ENCODE results near the gene ABLIM2. TPM values are rescaled to one million over a fixed set of nuclear protein-coding genes. Genes with fewer than 3 reads are reported as not detected.

ABLIM2 gene
- total and polyA plus RNA-seq, 7 experiments from 2014 or later: 0.22 to 5.8 (median 3.1) TPM

- intact Hi-C loops (cut with micrococcal nuclease): loop anchor here (1.0 to 5.0 kb wide), 6 partner anchors 21 to 1292 kb away; partner anchors contain the start of genes ABLIM2 (in 2 of the 2), ACOX3 (in 2 of the 2), TRMT44 (in 2 of the 2) and TBC1D14 (in 1 of the 2)
- ChIA-PET POLR2A (interaction anchor here (0.6 to 1.8 kb wide), 5 partner anchors 22 to 230 kb away, joined by 3 to 11 read pairs (median 3); partner anchors contain the start of gene ABLIM2), CTCF (interaction anchor here (0.8 to 1.8 kb wide), 2 partner anchors 23 to 40 kb away, joined by 4 to 5 read pairs; no protein-coding TSS in a partner anchor)
- peak overlapping the region; percentile 89 to 98 (median 96) for H3K4me3 Mint-ChIP-seq
- DNase-seq: peak in 6 of 9 donors; percentile 25 to 66 (median 36)
- Histone ChIP-seq H3K4me1 (ENCODE audit: control insufficient read depth in 2 of 2, insufficient read depth in 2 of 2, low read length in 2 of 2) (peaks cover 22 to 27% of the 10 kb centered on the region in 2 donors), H3K4me3 (ENCODE audit: low read length) (peak overlapping the region; percentile 91), H3K27me3 (ENCODE audit: control insufficient read depth in 2 of 2, insufficient read depth in 2 of 2, low read length in 2 of 2) (no peaks in the 10 kb centered on the region), H3K27ac (ENCODE audit: low read depth, low read length) (peak overlapping the region; percentile 84), H3K36me3 (ENCODE audit: control insufficient read depth in 2 of 3, insufficient read depth in 3 of 3, low read length in 3 of 3) (peaks cover 0 to 13% (median 0%) of the 10 kb centered on the region in 3 experiments), H3K9me3 (ENCODE audit: control insufficient read depth in 2 of 3, low read length in 3 of 3) (no peaks in the 10 kb centered on the region)
- H3K27me3 Mint-ChIP-seq: peaks cover 0 to 3% (median 0%) of the 10 kb centered on the region in 5 donors
- no peaks in the 10 kb centered on the region for H3K9me3 Mint-ChIP-seq
- ATAC-seq: peak; percentile 30
- no peaks in the 10 kb centered on the region for H3K36me3 Mint-ChIP-seq
- peaks cover 29 to 50% (median 43%) of the 10 kb centered on the region in 7 donors for H3K4me1 Mint-ChIP-seq
- peak overlapping the region; percentile 90 to 99 (median 96) for H3K27ac Mint-ChIP-seq
These were observed 41.1 kb upstream of the ABLIM2 start for GRCh38 chr4:8199594-8200301.

- no peaks in the 10 kb centered on the region for H3K9me3 Mint-ChIP-seq
- H3K4me3 ChIP-seq (ENCODE audit: low read length): peak within 1 kb of the TSS; percentile 91
- peaks cover 0 to 6% (median 0%) of the 10 kb centered on the region in 3 experiments for H3K36me3 ChIP-seq (ENCODE audit: control insufficient read depth in 2 of 3, insufficient read depth in 3 of 3, low read length in 3 of 3)
- peaks cover 0 to 3% (median 0%) of the 10 kb centered on the region in 5 donors for H3K27me3 Mint-ChIP-seq
- no peaks in the 10 kb centered on the region for H3K9me3 ChIP-seq (ENCODE audit: control insufficient read depth in 2 of 3, low read length in 3 of 3)
- ChIA-PET POLR2A (interaction anchor here (0.6 to 1.8 kb wide), 7 partner anchors 8 to 229 kb away, joined by 3 to 11 read pairs (median 4); partner anchors contain the start of gene ABLIM2), CTCF (interaction anchor here (0.8 to 1.8 kb wide), 2 partner anchors 22 to 40 kb away, joined by 4 to 5 read pairs; no protein-coding TSS in a partner anchor)
- peaks cover 29 to 43% (median 42%) of the 10 kb centered on the region in 7 donors for H3K4me1 Mint-ChIP-seq
- H3K27me3 ChIP-seq (ENCODE audit: control insufficient read depth in 2 of 2, insufficient read depth in 2 of 2, low read length in 2 of 2): no peaks in the 10 kb centered on the region
- peak within 1 kb of the TSS; percentile 89 to 98 (median 96) for H3K4me3 Mint-ChIP-seq
- intact Hi-C loops (cut with micrococcal nuclease): loop anchor here (1.0 to 5.0 kb wide), 5 partner anchors 22 to 1292 kb away; partner anchors contain the start of genes ABLIM2 (in 1 of the 2), ACOX3 (in 1 of the 2), TBC1D14 (in 1 of the 2) and TRMT44 (in 1 of the 2)
- peak within 1 kb of the TSS; percentile 84 for H3K27ac ChIP-seq (ENCODE audit: low read depth, low read length)
- H3K36me3 Mint-ChIP-seq: no peaks in the 10 kb centered on the region
- ATAC-seq (peak; percentile 84), DNase-seq (peak; percentile 39 to 78 (median 57))
- peak within 1 kb of the TSS; percentile 90 to 99 (median 96) for H3K27ac Mint-ChIP-seq
- H3K4me1 ChIP-seq (ENCODE audit: control insufficient read depth in 2 of 2, insufficient read depth in 2 of 2, low read length in 2 of 2): peaks cover 22 to 27% of the 10 kb centered on the region in 2 donors
These were observed 40.4 kb upstream of the ABLIM2 start, which contains the start of gene SH3TC1 for GRCh38 chr4:8198906-8199593. TSS of gene SH3TC1 (plus strand) at chr4:8199290. CDS start at chr4:8205195, 5,905 bp downstream.

GRCh38 chr4:8198206-8198905 is 39.7 kb upstream of the ABLIM2 start:
- Histone ChIP-seq H3K4me1 (ENCODE audit: control insufficient read depth in 2 of 2, insufficient read depth in 2 of 2, low read length in 2 of 2) (peaks cover 22 to 27% of the 10 kb centered on the region in 2 donors), H3K9me3 (ENCODE audit: control insufficient read depth in 2 of 3, low read length in 3 of 3) (no peaks in the 10 kb centered on the region), H3K4me3 (ENCODE audit: low read length) (peak overlapping the region; percentile 91), H3K36me3 (ENCODE audit: control insufficient read depth in 2 of 3, insufficient read depth in 3 of 3, low read length in 3 of 3) (peaks cover 0 to 5% (median 0%) of the 10 kb centered on the region in 3 experiments), H3K27me3 (ENCODE audit: control insufficient read depth in 2 of 2, insufficient read depth in 2 of 2, low read length in 2 of 2) (no peaks in the 10 kb centered on the region), H3K27ac (ENCODE audit: low read depth, low read length) (peak overlapping the region; percentile 84)
- ChIA-PET POLR2A (interaction anchor here (1.0 to 1.8 kb wide), 5 partner anchors 9 to 41 kb away, joined by 3 to 11 read pairs (median 4); partner anchors contain the start of gene ABLIM2), CTCF (interaction anchor here (0.7 to 1.8 kb wide), 3 partner anchors 10 to 39 kb away, joined by 3 to 5 read pairs (median 4); no protein-coding TSS in a partner anchor)
- Mint-ChIP-seq H3K27ac (peak overlapping the region; percentile 85 to 99 (median 94)), H3K4me3 (peak overlapping the region; percentile 89 to 98 (median 96)), H3K9me3 (no peaks in the 10 kb centered on the region), H3K4me1 (peaks cover 33 to 45% (median 42%) of the 10 kb centered on the region in 7 donors), H3K27me3 (peaks cover 0 to 3% (median 0%) of the 10 kb centered on the region in 5 donors), H3K36me3 (no peaks in the 10 kb centered on the region)
- no peak for ATAC-seq
- intact Hi-C loops (cut with micrococcal nuclease): loop anchor here (2.0 to 5.0 kb wide), 2 partner anchors 22 to 1291 kb away; partner anchors contain the start of gene TBC1D14 (in 1 of the 2)
- peak in 1 of 9 donors; percentile 20 for DNase-seq

- no peak overlapping the region for H3K4me3 ChIP-seq (ENCODE audit: low read length)
- no peak for DNase-seq
- Mint-ChIP-seq H3K9me3 (no peaks in the 10 kb centered on the region), H3K4me1 (peaks cover 34 to 53% (median 42%) of the 10 kb centered on the region in 7 donors), H3K36me3 (no peaks in the 10 kb centered on the region), H3K27me3 (peaks cover 0 to 3% (median 0%) of the 10 kb centered on the region in 5 donors), H3K27ac (peak overlapping the region in 4 of 9 donors; percentile 9 to 59 (median 40)), H3K4me3 (peak overlapping the region in 4 of 10 donors; percentile 10 to 94 (median 56))
- H3K27me3 ChIP-seq (ENCODE audit: control insufficient read depth in 2 of 2, insufficient read depth in 2 of 2, low read length in 2 of 2): no peaks in the 10 kb centered on the region
- peaks cover 0 to 5% (median 0%) of the 10 kb centered on the region in 3 experiments for H3K36me3 ChIP-seq (ENCODE audit: control insufficient read depth in 2 of 3, insufficient read depth in 3 of 3, low read length in 3 of 3)
- no peak overlapping the region for H3K27ac ChIP-seq (ENCODE audit: low read depth, low read length)
- intact Hi-C loops (cut with micrococcal nuclease): loop anchor here in 1 of 2 donors (5.0 kb wide), 1 partner anchor 1290 kb away; the partner anchor contains the start of gene TBC1D14
- no peak for ATAC-seq
- ChIA-PET POLR2A (interaction anchor here (1.5 kb wide), 1 partner anchor 9 kb away, joined by 4 read pairs; no protein-coding TSS in a partner anchor), CTCF (interaction anchor here (0.7 kb wide), 1 partner anchor 9 kb away, joined by 3 read pairs; no protein-coding TSS in a partner anchor)
- H3K4me1 ChIP-seq (ENCODE audit: control insufficient read depth in 2 of 2, insufficient read depth in 2 of 2, low read length in 2 of 2): peaks cover 22 to 27% of the 10 kb centered on the region in 2 donors
- no peaks in the 10 kb centered on the region for H3K9me3 ChIP-seq (ENCODE audit: control insufficient read depth in 2 of 3, low read length in 3 of 3)
These were observed 38.9 kb upstream of the ABLIM2 start for GRCh38 chr4:8197521-8197920.

- POLR2A ChIA-PET: no interaction called here
- intact Hi-C loops (cut with micrococcal nuclease): loop anchor here in 1 of 2 donors (5.0 kb wide), 1 partner anchor 1289 kb away; the partner anchor contains the start of gene TBC1D14
- CTCF ChIA-PET: no interaction called here
- DNase-seq (no peak), ATAC-seq (no peak)
- Histone ChIP-seq H3K4me3 (ENCODE audit: low read length) (no peak overlapping the region), H3K4me1 (ENCODE audit: control insufficient read depth in 2 of 2, insufficient read depth in 2 of 2, low read length in 2 of 2) (peaks cover 13 to 17% of the 10 kb centered on the region in 2 donors), H3K9me3 (ENCODE audit: control insufficient read depth in 2 of 3, low read length in 3 of 3) (no peaks in the 10 kb centered on the region), H3K36me3 (ENCODE audit: control insufficient read depth in 2 of 3, insufficient read depth in 3 of 3, low read length in 3 of 3) (peaks cover 0 to 5% (median 0%) of the 10 kb centered on the region in 3 experiments), H3K27ac (ENCODE audit: low read depth, low read length) (no peak overlapping the region), H3K27me3 (ENCODE audit: control insufficient read depth in 2 of 2, insufficient read depth in 2 of 2, low read length in 2 of 2) (no peaks in the 10 kb centered on the region)
- H3K4me1 Mint-ChIP-seq: peaks cover 18 to 39% (median 26%) of the 10 kb centered on the region in 7 donors
- H3K9me3 Mint-ChIP-seq: no peaks in the 10 kb centered on the region
- no peaks in the 10 kb centered on the region for H3K36me3 Mint-ChIP-seq
- H3K27me3 Mint-ChIP-seq: peaks cover 0 to 3% (median 0%) of the 10 kb centered on the region in 5 donors
- H3K4me3 Mint-ChIP-seq: no peak overlapping the region
- peak overlapping the region in 2 of 9 donors; percentile 48 to 65 for H3K27ac Mint-ChIP-seq
These were observed 37.3 kb upstream of the ABLIM2 start for GRCh38 chr4:8195841-8196458.
